NCI-H146 (cell line): Measurements from ENCODE around the gene N4BP2.
"Not testable (repeated sequence)": the region's sequence is repeated elsewhere in the genome, so short reads cannot be mapped to it uniquely, and the experiment has no call there.

Source experiments
- DNase-seq: peaks from one replicate; lab custom pipeline; 2025; lab: John Stamatoyannopoulos, UW

The N4BP2 gene

GRCh38 chr4:40056716-40057585 lies at the start of gene N4BP2:
TSS of gene N4BP2 (plus strand) at chr4:40056850. CDS start at chr4:40097341, 40,491 bp downstream.
- DNase-seq: peak; percentile 88

- DNase-seq: no peak
Measured at GRCh38 chr4:40016007-40016406, 40.6 kb upstream of the N4BP2 start.

DNA sequence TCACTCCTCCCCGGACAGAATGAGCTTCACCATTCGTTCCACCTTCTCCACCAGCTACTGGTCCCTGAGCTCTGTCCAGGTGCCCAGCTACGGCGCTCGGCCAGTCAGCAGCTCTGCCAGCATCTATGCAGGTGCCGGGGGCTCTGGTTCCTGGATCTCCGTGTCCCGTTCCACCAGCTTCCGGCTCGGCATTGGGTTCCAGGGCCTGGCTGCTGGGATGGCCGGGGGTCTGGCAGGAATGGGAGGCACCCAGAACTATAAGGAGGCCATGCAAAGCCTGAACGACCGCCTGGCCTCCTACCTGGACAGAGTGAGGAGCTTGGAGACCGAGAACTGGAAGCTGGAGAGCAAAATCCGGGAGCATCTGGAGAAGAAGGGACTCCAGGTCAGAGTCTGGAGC lies 36.4 kb upstream of the N4BP2 start:
- DNase-seq: no peak

DNA sequence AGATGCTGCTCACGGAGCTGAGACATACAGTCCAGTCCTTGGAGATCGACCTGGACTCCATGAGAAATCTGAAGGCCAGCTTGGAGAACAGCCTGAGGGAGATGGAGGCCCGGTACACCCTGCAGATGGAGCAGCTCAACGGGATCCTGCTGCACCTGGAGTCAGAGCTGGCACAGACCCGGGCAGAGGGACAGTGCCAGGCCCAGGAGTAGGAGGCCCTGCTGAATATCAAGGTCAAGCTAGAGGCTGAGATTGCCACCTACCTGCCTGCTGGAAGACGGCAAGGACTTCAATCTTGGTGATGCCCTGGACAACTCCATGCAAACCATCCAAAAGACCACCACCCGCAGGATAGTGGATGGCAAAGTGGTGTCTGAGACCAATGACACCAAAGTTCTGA lies 35.5 kb upstream of the N4BP2 start:
- not testable (repeated sequence) for DNase-seq

DNA sequence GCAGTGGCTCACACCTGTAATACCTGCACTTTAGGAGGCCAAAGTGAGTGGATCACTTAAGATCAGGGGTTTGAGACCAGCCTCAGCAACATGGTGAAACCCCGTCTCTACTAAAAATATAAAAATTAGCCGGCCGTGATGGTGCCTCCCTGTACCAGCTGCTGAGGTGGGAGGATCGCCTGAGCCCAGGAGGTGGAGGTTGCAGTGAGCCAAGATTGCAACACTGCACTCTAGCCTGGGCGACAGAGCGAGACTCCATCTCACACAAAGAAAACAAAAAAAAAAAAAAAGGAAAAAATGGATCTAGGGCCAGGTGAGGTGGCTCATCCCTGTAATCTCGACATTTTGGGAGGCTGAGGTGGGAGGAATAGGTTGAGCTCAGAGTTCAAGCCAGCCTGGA lies 32.6 kb upstream of the N4BP2 start:
- not testable (repeated sequence) for DNase-seq

DNA sequence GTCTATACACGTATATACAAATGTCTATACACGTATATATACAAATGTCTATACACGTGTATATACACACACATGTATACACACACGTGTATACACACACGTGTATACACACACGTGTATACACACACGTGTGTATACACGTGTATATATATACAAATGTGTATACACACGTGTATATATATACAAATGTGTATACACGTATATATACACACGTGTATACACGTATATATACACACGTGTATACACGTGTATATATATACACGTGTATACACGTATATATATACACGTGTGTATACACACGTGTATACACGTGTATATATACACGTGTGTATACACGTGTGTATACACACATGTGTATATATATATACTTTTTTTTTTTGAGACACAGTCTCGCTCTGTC lies 23.9 kb upstream of the N4BP2 start:
- no peak for DNase-seq

GRCh38 chr4:40033613-40034012 lies 23.0 kb upstream of the N4BP2 start:
- DNase-seq: no peak

DNA sequence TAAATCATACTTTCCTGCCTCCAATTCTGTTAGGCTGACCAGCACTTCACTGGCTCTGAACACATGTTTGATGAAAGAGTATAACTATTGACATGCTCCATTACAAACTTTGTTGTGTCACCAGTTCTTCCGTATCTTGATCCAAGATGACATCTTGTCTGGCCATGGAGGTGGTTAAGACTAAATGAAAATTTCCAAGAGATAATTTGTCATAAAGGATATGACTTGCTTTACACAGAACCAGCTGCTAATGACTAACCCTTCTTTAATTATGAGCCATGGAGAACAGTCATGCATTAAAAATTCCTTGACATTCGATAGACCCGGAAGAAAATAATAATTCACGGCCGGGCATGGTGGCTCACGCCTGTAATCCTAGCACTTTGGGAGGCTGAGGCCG lies 17.7 kb upstream of the N4BP2 start:
- DNase-seq: no peak

DNA sequence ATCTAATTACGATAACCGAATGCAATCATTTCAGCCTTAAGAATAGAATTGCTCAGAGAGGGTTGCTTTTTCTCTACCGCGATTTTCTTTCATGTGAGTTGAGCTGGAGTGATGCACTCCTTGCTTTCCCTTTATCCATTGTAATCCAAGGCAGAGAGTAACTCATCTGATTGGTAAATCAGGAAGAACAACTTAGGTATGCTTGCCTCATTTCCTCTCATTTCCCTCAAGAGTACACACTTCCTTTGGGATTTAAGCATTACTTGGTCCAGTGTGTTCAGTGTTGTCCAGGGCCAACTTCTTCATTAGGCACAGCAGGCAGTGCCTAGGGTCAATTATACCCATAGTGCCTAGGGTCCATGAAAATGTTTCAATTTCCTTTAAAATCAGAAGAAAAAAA lies 15.7 kb upstream of the N4BP2 start:
- no peak for DNase-seq

GRCh38 chr4:40043786-40044185 lies 12.9 kb upstream of the N4BP2 start:
- DNase-seq: no peak

DNA sequence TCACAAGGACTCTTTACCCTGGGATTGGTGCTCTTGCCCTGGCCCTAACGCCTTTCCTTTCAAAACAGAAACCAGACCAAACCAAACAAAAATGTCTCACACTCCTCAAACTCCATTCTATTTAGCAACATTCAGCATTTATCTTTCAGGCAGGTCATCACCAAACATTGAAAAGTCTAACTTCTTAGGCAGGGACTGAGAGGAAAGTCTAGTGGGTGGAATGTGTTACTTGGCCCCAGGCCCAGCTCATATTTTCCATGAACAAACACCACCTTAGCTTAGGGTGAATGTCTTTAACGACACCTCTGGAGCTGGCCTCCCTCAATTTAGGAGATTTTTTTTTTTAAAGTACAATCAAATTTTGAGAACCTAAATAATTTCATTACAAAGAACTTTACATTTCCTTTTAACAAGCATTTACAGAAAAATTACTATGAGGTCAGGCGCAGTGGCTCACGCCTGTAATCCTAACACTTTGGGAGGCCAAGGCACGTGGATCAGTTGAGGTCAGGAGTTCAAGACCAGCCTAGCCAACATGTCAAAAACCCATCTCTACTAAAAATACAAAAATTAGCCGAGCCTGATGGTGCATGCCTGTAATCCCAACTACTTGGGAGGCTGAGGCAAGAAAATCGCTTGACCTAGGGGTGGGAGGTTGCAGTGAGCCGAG lies 10.2 kb upstream of the N4BP2 start:
- peak; percentile 24 for DNase-seq

DNA sequence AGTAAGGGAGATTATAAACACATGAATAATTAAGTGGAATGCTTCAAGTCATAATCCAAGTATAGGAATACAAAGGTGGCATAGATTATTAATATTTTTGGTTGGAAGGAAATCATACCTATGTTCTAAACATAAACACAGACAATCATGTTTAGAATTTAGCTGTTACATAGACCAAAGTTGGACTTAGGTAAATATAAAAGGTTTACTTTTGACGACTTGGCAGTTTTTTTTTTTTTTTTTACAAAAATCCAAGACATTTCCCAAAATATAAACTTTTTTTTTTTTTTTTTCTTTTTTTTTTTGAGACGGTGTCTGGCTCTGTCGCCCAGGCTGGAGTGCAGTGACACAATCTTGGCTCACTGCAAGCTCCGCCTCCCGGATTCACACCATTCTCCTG lies 3.5 kb upstream of the N4BP2 start:
- no peak for DNase-seq

- peak; percentile 49 for DNase-seq
Measured at GRCh38 chr4:40055511-40055862, 1.2 kb upstream of the N4BP2 start.

GRCh38 chr4:40055863-40056715 lies 561 bp upstream of the N4BP2 start:
- DNase-seq: peak; percentile 77

- peak; percentile 91 for DNase-seq
Measured at GRCh38 chr4:40057586-40058091, 989 bp downstream of the N4BP2 start.

GRCh38 chr4:40058121-40058520 lies 1.5 kb downstream of the N4BP2 start:
- peak; percentile 20 for DNase-seq

GRCh38 chr4:40058854-40059253 lies 2.2 kb downstream of the N4BP2 start:
- DNase-seq: no peak

- no peak for DNase-seq
Measured at GRCh38 chr4:40059362-40059761, 2.7 kb downstream of the N4BP2 start.

- DNase-seq: no peak
Measured at GRCh38 chr4:40065010-40065409, 8.4 kb downstream of the N4BP2 start.

- no peak for DNase-seq
Measured at GRCh38 chr4:40066651-40067050, 10.0 kb downstream of the N4BP2 start.

- DNase-seq: no peak
Measured at GRCh38 chr4:40070387-40070786, 13.7 kb downstream of the N4BP2 start.

GRCh38 chr4:40086421-40086820 lies 29.8 kb downstream of the N4BP2 start:
- DNase-seq: no peak
